Subcutaneous abdominal adipose tissue (tissue), 5 donors: ENCODE measurements around the gene PRPF31.

ENCODE experiments used
- H3K27ac ChIP-seq: one replicate; pipeline ENCODE4 v1.7.0; 2013; ENCODE audit warnings: low read depth, mild to moderate bottlenecking, inconsistent platforms, low read length, moderate library complexity
- H3K27me3 ChIP-seq, 5 donors: one replicate each; pipeline ENCODE4 v1.7.0; 2013; ENCODE audit warnings: low read length in 5 of 5, inconsistent platforms in 1 of 5; ENCODE audit not compliant: control insufficient read depth in 5 of 5, insufficient read depth in 4 of 5
- H3K36me3 ChIP-seq, 5 donors: one replicate each; pipeline ENCODE4 v1.7.0; 2013; ENCODE audit warnings: low read length in 5 of 5; ENCODE audit not compliant: control insufficient read depth in 5 of 5, insufficient read depth in 5 of 5
- H3K4me1 ChIP-seq, 5 donors: one replicate each; pipeline ENCODE4 v1.7.0; 2013; ENCODE audit warnings: low read length in 5 of 5, mild to moderate bottlenecking in 3 of 5, moderate library complexity in 1 of 5; ENCODE audit not compliant: control insufficient read depth in 5 of 5, insufficient read depth in 5 of 5
- H3K4me3 ChIP-seq, 5 donors: one replicate each; pipeline ENCODE4 v1.7.0; 2013; ENCODE audit warnings: low read length in 5 of 5, low read depth in 1 of 5
- H3K9ac ChIP-seq, 5 donors: one replicate each; pipeline ENCODE4 v1.7.0; 2013; ENCODE audit warnings: low read length in 5 of 5, mild to moderate bottlenecking in 4 of 5, moderate library complexity in 3 of 5
- H3K9me3 ChIP-seq, 5 donors: one replicate each; pipeline ENCODE4 v1.7.0; 2013; ENCODE audit warnings: low read length in 5 of 5; ENCODE audit not compliant: control insufficient read depth in 5 of 5
- donor health status: healthy.
- donor health status: healthy.
- donor health status: healthy.
- donor health status: healthy.
- donor health status: healthy.

Gene PRPF31

DNA sequence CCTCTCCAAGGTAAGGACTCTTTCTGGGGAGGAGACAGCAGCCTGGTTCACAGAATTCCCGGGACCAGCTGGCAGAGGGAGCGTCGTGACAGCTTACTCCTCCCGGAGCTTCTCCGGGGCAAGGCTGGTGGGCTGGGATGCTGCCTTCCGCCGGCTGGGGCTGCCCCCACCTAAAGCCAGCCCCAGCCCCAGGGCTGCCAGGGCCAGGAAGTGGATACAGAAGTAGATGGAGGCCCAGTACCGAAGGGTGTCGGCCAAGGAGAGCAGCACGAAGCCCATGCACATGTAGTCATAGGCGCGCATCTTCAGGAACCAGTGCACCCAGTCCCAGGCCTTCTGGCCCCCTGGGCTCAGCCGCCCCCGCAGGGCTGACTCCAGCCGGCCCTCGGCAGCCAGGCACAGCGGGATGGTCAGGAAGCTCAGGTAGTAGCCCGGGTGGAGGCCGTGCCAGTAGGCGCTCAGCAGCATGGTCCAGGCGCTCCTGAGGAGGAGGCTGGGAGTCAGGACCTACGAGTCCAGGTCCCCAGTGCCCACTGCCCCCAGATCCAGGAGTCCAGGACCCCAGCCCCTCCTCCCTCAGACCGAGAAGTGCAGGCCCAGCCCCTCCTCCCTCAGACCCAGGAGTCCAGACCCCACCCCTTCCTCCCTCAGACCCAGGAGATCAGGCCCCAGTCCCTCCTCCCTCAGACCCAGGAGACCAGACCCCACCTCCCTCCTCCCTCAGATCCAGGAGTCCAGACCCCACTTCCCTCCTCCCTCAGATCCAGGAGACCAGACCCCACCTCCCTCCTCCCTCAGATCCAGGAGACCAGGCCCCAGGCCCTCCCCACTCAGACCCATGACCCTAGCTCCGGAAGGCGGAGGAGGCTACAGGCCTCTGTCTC, 58.6 kb downstream of the PRPF31 start:
- H3K9me3 ChIP-seq: no peaks in the 10 kb centered on the region
- peaks cover 9 to 19% (median 13%) of the 10 kb centered on the region in 5 donors for H3K27me3 ChIP-seq
- H3K27ac ChIP-seq: no peak overlapping the region
- H3K9ac ChIP-seq: no peak overlapping the region
- peaks cover 0 to 11% (median 3%) of the 10 kb centered on the region in 5 donors for H3K36me3 ChIP-seq
- no peak overlapping the region for H3K4me3 ChIP-seq
- peaks cover 0 to 10% (median 4%) of the 10 kb centered on the region in 5 donors for H3K4me1 ChIP-seq

GRCh38 chr19:54178581-54179261, 63.2 kb downstream of the PRPF31 start:
- Histone ChIP-seq H3K27me3 (peaks cover 0 to 5% (median 4%) of the 10 kb centered on the region in 5 donors), H3K4me3 (no peak overlapping the region), H3K4me1 (no peaks in the 10 kb centered on the region), H3K36me3 (peaks cover 0 to 36% (median 10%) of the 10 kb centered on the region in 5 donors), H3K9ac (no peak overlapping the region), H3K27ac (no peak overlapping the region), H3K9me3 (no peaks in the 10 kb centered on the region)

DNA sequence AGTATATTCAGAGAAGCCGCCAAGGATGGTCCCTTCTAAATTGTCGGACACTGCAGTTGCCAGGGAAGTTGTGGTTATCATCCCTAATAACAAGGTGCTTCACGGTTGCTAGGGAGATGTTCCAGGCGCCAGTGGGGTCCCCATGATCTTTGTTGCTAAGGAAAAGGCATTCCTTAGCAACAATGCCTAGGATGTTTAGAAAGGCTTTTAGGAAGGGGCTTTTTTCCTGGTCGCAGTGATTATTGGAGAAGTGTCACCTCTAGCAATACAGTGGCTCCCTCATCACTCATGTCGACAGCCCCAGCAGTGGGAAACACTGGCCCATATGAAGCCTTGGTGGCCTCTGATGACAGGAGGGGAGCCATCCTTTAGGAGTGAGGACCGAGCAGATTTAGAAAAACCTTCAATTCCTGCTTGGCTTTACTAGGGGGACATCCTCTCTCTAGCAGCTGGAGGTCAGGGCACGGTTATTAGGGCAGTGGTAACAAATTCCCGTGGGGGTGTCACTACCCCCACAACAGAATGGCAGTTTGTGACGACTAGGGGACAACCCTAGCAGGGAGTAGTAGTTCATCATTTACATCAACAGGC, 63.8 kb downstream of the PRPF31 start:
- Histone ChIP-seq H3K4me1 (no peaks in the 10 kb centered on the region), H3K36me3 (peaks cover 0 to 36% (median 10%) of the 10 kb centered on the region in 5 donors), H3K27ac (no peak overlapping the region), H3K27me3 (no peaks in the 10 kb centered on the region), H3K9ac (no peak overlapping the region), H3K9me3 (no peaks in the 10 kb centered on the region), H3K4me3 (no peak overlapping the region)

DNA sequence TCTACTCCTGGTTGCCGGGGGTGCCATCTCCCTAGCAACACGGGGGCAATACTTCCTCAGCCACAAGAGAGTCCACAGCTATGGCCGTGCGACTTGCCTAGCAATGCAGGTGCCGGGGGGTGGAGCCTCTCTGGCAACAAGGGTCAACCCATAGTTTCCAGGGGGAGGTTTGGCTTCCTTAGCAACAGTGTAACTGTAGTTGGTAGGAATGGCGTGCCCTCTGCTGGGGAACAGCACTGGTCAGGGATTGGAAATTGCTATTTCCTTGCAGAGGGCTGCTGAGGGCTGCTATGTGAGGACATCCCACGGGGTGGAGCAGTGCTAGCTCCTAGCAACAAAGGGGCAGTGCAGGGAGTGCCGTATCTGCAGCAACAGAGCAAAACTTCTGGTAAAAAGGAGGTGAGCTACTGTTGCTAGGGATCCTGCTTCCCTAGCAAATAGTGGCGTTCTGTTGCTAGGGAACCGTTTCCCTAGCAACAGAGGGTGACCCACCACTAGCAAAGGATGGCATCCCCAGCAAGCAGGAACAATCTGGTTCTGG, 64.4 kb downstream of the PRPF31 start:
- no peaks in the 10 kb centered on the region for H3K4me1 ChIP-seq
- H3K9me3 ChIP-seq: no peaks in the 10 kb centered on the region
- no peak overlapping the region for H3K4me3 ChIP-seq
- no peak overlapping the region for H3K27ac ChIP-seq
- no peak overlapping the region for H3K9ac ChIP-seq
- peaks cover 0 to 36% (median 10%) of the 10 kb centered on the region in 5 donors for H3K36me3 ChIP-seq
- no peaks in the 10 kb centered on the region for H3K27me3 ChIP-seq

DNA sequence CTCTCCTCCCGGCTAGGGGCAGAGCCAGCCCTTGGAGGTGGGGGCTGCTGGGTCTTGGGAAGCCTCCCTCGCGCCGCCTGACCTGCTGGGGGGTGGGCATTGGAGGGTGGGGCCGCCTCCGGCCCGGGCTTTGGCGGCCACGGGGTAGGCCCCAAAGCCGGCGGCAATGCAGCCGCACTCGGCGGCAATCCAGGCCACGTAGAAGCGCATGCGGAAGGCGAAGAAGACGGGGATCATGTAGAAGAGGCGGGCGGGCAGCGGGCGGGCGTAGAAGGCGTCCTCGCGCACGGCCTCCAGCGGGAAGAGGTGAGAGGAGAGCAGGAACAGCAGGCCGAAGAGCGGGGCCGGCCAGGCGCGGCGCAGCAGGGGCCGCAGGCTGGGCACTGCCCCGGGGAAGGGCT, 65.1 kb downstream of the PRPF31 start:
- Histone ChIP-seq H3K27ac (no peak overlapping the region), H3K36me3 (peaks cover 0 to 36% (median 10%) of the 10 kb centered on the region in 5 donors), H3K4me1 (no peaks in the 10 kb centered on the region)

More for the DNA sequence above, 65.1 kb downstream of the PRPF31 start:
- Histone ChIP-seq H3K9me3 (no peaks in the 10 kb centered on the region), H3K9ac (no peak overlapping the region), H3K4me3 (no peak overlapping the region), H3K27me3 (no peaks in the 10 kb centered on the region)
